ENCODE results near the gene IPO5. TPM values are rescaled to one million over a fixed set of nuclear protein-coding genes. Genes with fewer than 3 reads are reported as not detected.
A peak's percentile ranks its signal among the peaks of the same experiment; 100 is the strongest.

IPO5 gene
- total and polyA plus RNA-seq, 10 donors, result 17.8 to 97.7 (median 72.5) TPM

DNA sequence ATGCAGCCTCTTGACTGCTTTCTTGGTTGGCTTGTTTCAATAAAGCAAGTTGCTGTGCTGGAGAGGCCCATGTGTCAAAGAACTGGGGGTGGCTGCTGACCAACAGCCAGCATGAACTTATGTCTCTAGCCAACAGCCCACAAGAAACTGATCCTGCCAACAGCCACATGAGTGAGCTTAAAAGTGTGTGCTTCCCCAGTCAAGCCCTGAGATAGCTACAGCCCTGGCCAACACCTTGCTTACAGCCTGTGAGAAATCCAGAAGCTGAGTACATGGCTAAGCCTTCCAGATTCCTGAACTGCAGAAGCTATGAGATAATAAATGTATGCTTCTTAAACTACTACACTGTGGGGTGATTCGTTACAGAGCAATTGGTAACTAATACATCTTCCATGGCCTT lies 38.9 kb upstream of the IPO5 start:
- no peaks in the 10 kb centered on the region for H3K36me3 ChIP-seq
- WGBS, 5 donors, result 68 to 100% (median 75%) methylated on average over 1 of the region's 1 CpG
- no peak overlapping the region for H3K27ac ChIP-seq
- peaks cover 0 to 33% (median 21%) of the 10 kb centered on the region in 8 donors for H3K9me3 ChIP-seq
- no peaks in the 10 kb centered on the region for H3K27me3 ChIP-seq (replicated peaks in 1 of 7)
- H3K4me3 ChIP-seq, result no peak overlapping the region
- intact Hi-C loops (cut with DNase I; ENCODE audit: low total_unique reads), result no loop called here
- H3K4me1 ChIP-seq, result no peaks in the 10 kb centered on the region
- DNase-seq, result no peak
- TF ChIP-seq POLR2AphosphoS5 (IDR thresholded peaks at IDR 0.05), result no peak
- TF ChIP-seq, protein P1, sequence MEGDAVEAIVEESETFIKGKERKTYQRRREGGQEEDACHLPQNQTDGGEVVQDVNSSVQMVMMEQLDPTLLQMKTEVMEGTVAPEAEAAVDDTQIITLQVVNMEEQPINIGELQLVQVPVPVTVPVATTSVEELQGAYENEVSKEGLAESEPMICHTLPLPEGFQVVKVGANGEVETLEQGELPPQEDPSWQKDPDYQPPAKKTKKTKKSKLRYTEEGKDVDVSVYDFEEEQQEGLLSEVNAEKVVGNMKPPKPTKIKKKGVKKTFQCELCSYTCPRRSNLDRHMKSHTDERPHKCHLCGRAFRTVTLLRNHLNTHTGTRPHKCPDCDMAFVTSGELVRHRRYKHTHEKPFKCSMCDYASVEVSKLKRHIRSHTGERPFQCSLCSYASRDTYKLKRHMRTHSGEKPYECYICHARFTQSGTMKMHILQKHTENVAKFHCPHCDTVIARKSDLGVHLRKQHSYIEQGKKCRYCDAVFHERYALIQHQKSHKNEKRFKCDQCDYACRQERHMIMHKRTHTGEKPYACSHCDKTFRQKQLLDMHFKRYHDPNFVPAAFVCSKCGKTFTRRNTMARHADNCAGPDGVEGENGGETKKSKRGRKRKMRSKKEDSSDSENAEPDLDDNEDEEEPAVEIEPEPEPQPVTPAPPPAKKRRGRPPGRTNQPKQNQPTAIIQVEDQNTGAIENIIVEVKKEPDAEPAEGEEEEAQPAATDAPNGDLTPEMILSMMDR (IDR thresholded peaks at IDR 0.05 in 8 of 11, conservative IDR thresholded peaks at IDR 0.05 in 3 of 11), result no peak
- TF ChIP-seq POLR2A (IDR thresholded peaks at IDR 0.05), result no peak

DNA sequence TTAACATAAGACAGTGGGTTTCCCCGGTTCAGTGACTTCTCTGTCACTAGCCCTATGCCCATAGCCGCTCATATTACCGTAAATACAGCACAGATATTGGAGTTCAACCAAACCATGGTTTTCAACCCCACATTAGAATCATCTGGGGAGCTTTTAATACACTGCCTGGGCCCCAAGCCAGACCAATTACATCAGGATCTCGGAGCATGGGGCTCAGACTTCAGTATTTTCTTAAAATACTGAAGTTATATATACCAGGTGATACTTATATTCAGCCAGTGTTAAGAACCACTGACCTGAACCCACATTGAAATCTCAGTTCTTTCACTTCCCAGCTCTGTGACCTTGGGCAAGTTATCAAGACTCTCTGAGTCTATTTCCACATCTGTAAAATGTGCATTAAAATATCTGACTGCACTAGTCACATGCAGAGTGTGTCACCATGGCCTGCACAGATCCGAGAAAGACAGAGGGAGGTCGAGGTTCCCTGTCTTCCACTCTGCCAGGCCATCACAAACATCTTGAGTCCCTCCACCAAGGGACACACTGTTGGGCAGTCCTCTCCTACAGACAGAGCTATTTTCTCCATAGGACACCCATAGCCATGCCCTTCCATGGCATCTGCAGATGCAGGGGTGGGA lies 32.2 kb upstream of the IPO5 start:
- WGBS, 5 donors, result 66 to 84% (median 76%) methylated on average over 6 of the region's 6 CpGs
- no peaks in the 10 kb centered on the region for H3K27me3 ChIP-seq (replicated peaks in 1 of 7)
- intact Hi-C loops (cut with DNase I; ENCODE audit: low total_unique reads), result no loop called here
- H3K36me3 ChIP-seq, result no peaks in the 10 kb centered on the region
- TF ChIP-seq, protein P1 (IDR thresholded peaks at IDR 0.05 in 8 of 11, conservative IDR thresholded peaks at IDR 0.05 in 3 of 11), result no peak
- TF ChIP-seq POLR2AphosphoS5 (IDR thresholded peaks at IDR 0.05) (no peak), POLR2A (IDR thresholded peaks at IDR 0.05) (no peak)
- no peak overlapping the region for H3K4me3 ChIP-seq
- no peak for DNase-seq
- peaks cover 0 to 8% (median 3%) of the 10 kb centered on the region in 8 donors for H3K9me3 ChIP-seq
- H3K4me1 ChIP-seq, result peaks cover 0 to 4% (median 0%) of the 10 kb centered on the region in 6 donors
- no peak overlapping the region for H3K27ac ChIP-seq

DNA sequence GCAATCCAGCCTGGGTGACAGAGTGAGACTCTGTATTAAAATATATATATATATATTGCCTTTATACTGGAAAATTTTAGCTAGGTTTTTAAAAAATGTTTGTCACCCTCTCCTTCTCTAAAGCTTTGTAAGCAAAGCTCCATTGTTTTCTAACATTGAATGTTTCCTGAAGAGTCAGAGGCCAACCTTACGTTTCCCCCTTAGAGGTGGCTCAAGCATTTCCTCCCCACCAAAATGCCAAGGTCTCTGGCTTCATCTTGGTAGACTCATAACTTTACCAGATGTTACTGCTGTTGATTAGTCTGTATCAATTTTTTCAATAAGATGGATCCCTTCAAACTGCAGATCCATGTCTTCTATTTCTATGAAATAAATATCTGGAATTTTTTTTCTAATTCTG lies 25.2 kb upstream of the IPO5 start:
- Histone ChIP-seq H3K36me3 (no peaks in the 10 kb centered on the region), H3K4me3 (no peak overlapping the region), H3K27ac (peak overlapping the region in 7 of 8 donors; percentile 37 to 80 (median 52)), H3K27me3 (replicated peaks in 1 of 7) (no peaks in the 10 kb centered on the region), H3K4me1 (no peaks in the 10 kb centered on the region), H3K9me3 (no peaks in the 10 kb centered on the region)
- DNase-seq, result no peak
- 48 to 59% (median 50%) methylated on average over 1 of the region's 1 CpG for WGBS, 5 donors
- intact Hi-C loops (cut with DNase I; ENCODE audit: low total_unique reads), result no loop called here
- TF ChIP-seq, protein P1 (IDR thresholded peaks at IDR 0.05 in 8 of 11, conservative IDR thresholded peaks at IDR 0.05 in 3 of 11), result no peak
- TF ChIP-seq POLR2AphosphoS5 (IDR thresholded peaks at IDR 0.05), result peak in 1 of 3 donors; percentile 21
- TF ChIP-seq POLR2A (IDR thresholded peaks at IDR 0.05), result no peak

DNA sequence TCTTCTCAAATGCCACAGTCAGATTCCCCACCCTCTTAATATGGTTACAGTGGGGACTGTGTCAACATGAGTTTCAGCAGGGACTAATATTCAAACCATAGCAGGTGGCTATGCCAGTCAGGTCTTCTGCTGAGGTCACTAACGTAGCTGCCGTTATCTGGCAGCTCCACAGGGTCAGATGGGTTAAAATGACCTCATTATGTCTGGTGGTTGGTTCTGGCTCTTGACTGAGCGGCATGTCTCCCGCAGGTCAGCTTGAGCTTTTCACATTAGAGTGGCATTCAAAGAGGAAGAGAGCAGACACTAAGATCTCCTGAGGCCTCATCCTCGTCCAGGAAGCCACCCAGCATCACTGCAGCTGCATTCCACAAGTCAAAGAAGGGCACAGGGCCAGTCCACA lies 21.4 kb upstream of the IPO5 start:
- no peak for DNase-seq
- Histone ChIP-seq H3K27me3 (replicated peaks in 1 of 7) (peaks cover 0 to 6% (median 0%) of the 10 kb centered on the region in 7 donors), H3K36me3 (no peaks in the 10 kb centered on the region), H3K27ac (no peak overlapping the region), H3K4me1 (no peaks in the 10 kb centered on the region), H3K9me3 (no peaks in the 10 kb centered on the region), H3K4me3 (no peak overlapping the region)
- 44 to 74% (median 67%) methylated on average over 5 of the region's 5 CpGs for WGBS, 5 donors
- TF ChIP-seq POLR2AphosphoS5 (IDR thresholded peaks at IDR 0.05) (no peak), POLR2A (IDR thresholded peaks at IDR 0.05) (no peak)
- TF ChIP-seq, protein P1 (IDR thresholded peaks at IDR 0.05 in 8 of 11, conservative IDR thresholded peaks at IDR 0.05 in 3 of 11), result no peak
- intact Hi-C loops (cut with DNase I; ENCODE audit: low total_unique reads), result no loop called here
